Subcutaneous abdominal adipose tissue (tissue), 5 donors: ENCODE data around the gene IL2RA.
A peak's percentile ranks its signal among the peaks of the same experiment; 100 is the strongest.

Experiments used
- H3K27ac ChIP-seq: one replicate; pipeline ENCODE4 v1.7.0; 2013; ENCODE audit warnings: low read depth, mild to moderate bottlenecking, inconsistent platforms, low read length, moderate library complexity
- H3K27me3 ChIP-seq, 5 donors: one replicate each; pipeline ENCODE4 v1.7.0; 2013; ENCODE audit warnings: low read length in 5 of 5, inconsistent platforms in 1 of 5; ENCODE audit not compliant: control insufficient read depth in 5 of 5, insufficient read depth in 4 of 5
- H3K36me3 ChIP-seq, 5 donors: one replicate each; pipeline ENCODE4 v1.7.0; 2013; ENCODE audit warnings: low read length in 5 of 5; ENCODE audit not compliant: control insufficient read depth in 5 of 5, insufficient read depth in 5 of 5
- H3K4me1 ChIP-seq, 5 donors: one replicate each; pipeline ENCODE4 v1.7.0; 2013; ENCODE audit warnings: low read length in 5 of 5, mild to moderate bottlenecking in 3 of 5, moderate library complexity in 1 of 5; ENCODE audit not compliant: control insufficient read depth in 5 of 5, insufficient read depth in 5 of 5
- H3K4me3 ChIP-seq, 5 donors: one replicate each; pipeline ENCODE4 v1.7.0; 2013; ENCODE audit warnings: low read length in 5 of 5, low read depth in 1 of 5
- H3K9ac ChIP-seq, 5 donors: one replicate each; pipeline ENCODE4 v1.7.0; 2013; ENCODE audit warnings: low read length in 5 of 5, mild to moderate bottlenecking in 4 of 5, moderate library complexity in 3 of 5
- H3K9me3 ChIP-seq, 5 donors: one replicate each; pipeline ENCODE4 v1.7.0; 2013; ENCODE audit warnings: low read length in 5 of 5; ENCODE audit not compliant: control insufficient read depth in 5 of 5
- donor health status: healthy.
- donor health status: healthy.
- donor health status: healthy.
- donor health status: healthy.
- donor health status: healthy.

IL2RA gene

GRCh38 chr10:5976512-5977470 is 85.4 kb downstream of the IL2RA start:
- peak overlapping the region; percentile 88 for H3K27ac ChIP-seq
- peak overlapping the region; percentile 73 to 99 (median 92) for H3K4me3 ChIP-seq
- no peaks in the 10 kb centered on the region for H3K9me3 ChIP-seq
- no peaks in the 10 kb centered on the region for H3K27me3 ChIP-seq
- H3K4me1 ChIP-seq = peaks cover 0 to 35% (median 34%) of the 10 kb centered on the region in 5 donors
- H3K36me3 ChIP-seq = no peaks in the 10 kb centered on the region
- peak overlapping the region; percentile 66 to 93 (median 81) for H3K9ac ChIP-seq

- no peaks in the 10 kb centered on the region for H3K9me3 ChIP-seq
- no peaks in the 10 kb centered on the region for H3K27me3 ChIP-seq
- peaks cover 3 to 44% (median 43%) of the 10 kb centered on the region in 5 donors for H3K4me1 ChIP-seq
- H3K9ac ChIP-seq = peak overlapping the region; percentile 66 to 93 (median 77)
- H3K27ac ChIP-seq = peak overlapping the region; percentile 88
- peak overlapping the region; percentile 73 to 99 (median 92) for H3K4me3 ChIP-seq
- no peaks in the 10 kb centered on the region for H3K36me3 ChIP-seq
Measured at GRCh38 chr10:5975641-5976473, 86.3 kb downstream of the IL2RA start.

- peaks cover 3 to 40% (median 38%) of the 10 kb centered on the region in 5 donors for H3K4me1 ChIP-seq
Measured at GRCh38 chr10:5973069-5973468, 89.1 kb downstream of the IL2RA start.

GRCh38 chr10:5971886-5972285 is 90.3 kb downstream of the IL2RA start:
- H3K27ac ChIP-seq = peak overlapping the region; percentile 82
- peak overlapping the region in 2 of 5 donors; percentile 30 to 40 for H3K9ac ChIP-seq
- H3K4me3 ChIP-seq = peak overlapping the region in 2 of 5 donors; percentile 8 to 22
- H3K9me3 ChIP-seq = no peaks in the 10 kb centered on the region
- peaks cover 3 to 36% (median 34%) of the 10 kb centered on the region in 5 donors for H3K4me1 ChIP-seq
- H3K27me3 ChIP-seq = no peaks in the 10 kb centered on the region
- H3K36me3 ChIP-seq = peaks cover 0 to 5% (median 0%) of the 10 kb centered on the region in 5 donors

More at GRCh38 chr10:5973069-5973468, 89.1 kb downstream of the IL2RA start:
- Histone ChIP-seq H3K27me3 (no peaks in the 10 kb centered on the region), H3K9ac (no peak overlapping the region), H3K4me3 (no peak overlapping the region), H3K36me3 (peaks cover 0 to 5% (median 0%) of the 10 kb centered on the region in 5 donors), H3K27ac (no peak overlapping the region), H3K9me3 (no peaks in the 10 kb centered on the region)

GRCh38 chr10:5971315-5971832 is 90.8 kb downstream of the IL2RA start:
- H3K9me3 ChIP-seq = no peaks in the 10 kb centered on the region
- H3K27ac ChIP-seq = peak overlapping the region; percentile 82
- H3K9ac ChIP-seq = peak overlapping the region in 3 of 5 donors; percentile 10 to 40 (median 30)
- H3K36me3 ChIP-seq = peaks cover 0 to 5% (median 0%) of the 10 kb centered on the region in 5 donors
- peak overlapping the region in 1 of 5 donors; percentile 22 for H3K4me3 ChIP-seq
- H3K4me1 ChIP-seq = peaks cover 3 to 32% (median 30%) of the 10 kb centered on the region in 5 donors
- H3K27me3 ChIP-seq = no peaks in the 10 kb centered on the region

- Histone ChIP-seq H3K9ac (no peak overlapping the region), H3K4me3 (no peak overlapping the region), H3K9me3 (no peaks in the 10 kb centered on the region), H3K27me3 (no peaks in the 10 kb centered on the region), H3K36me3 (peaks cover 0 to 12% (median 6%) of the 10 kb centered on the region in 5 donors), H3K27ac (peak overlapping the region; percentile 82), H3K4me1 (peaks cover 5 to 30% (median 25%) of the 10 kb centered on the region in 5 donors)
Measured at GRCh38 chr10:5970527-5970926, 91.6 kb downstream of the IL2RA start.

GRCh38 chr10:5970066-5970465 is 92.1 kb downstream of the IL2RA start:
- Histone ChIP-seq H3K36me3 (peaks cover 0 to 17% (median 9%) of the 10 kb centered on the region in 5 donors), H3K27me3 (no peaks in the 10 kb centered on the region), H3K4me1 (peaks cover 5 to 31% (median 25%) of the 10 kb centered on the region in 5 donors), H3K27ac (peak overlapping the region; percentile 19), H3K9me3 (no peaks in the 10 kb centered on the region), H3K4me3 (no peak overlapping the region), H3K9ac (no peak overlapping the region)

- H3K4me3 ChIP-seq = no peak overlapping the region
- H3K27me3 ChIP-seq = no peaks in the 10 kb centered on the region
- no peaks in the 10 kb centered on the region for H3K9me3 ChIP-seq
- no peak overlapping the region for H3K9ac ChIP-seq
- H3K4me1 ChIP-seq = peaks cover 5 to 36% (median 26%) of the 10 kb centered on the region in 5 donors
- peaks cover 0 to 24% (median 15%) of the 10 kb centered on the region in 5 donors for H3K36me3 ChIP-seq
- H3K27ac ChIP-seq = no peak overlapping the region
Measured at GRCh38 chr10:5968681-5969453, 93.3 kb downstream of the IL2RA start.

- H3K27ac ChIP-seq = no peak overlapping the region
- H3K4me3 ChIP-seq = no peak overlapping the region
- no peaks in the 10 kb centered on the region for H3K27me3 ChIP-seq
- H3K9me3 ChIP-seq = no peaks in the 10 kb centered on the region
- peaks cover 0 to 31% (median 21%) of the 10 kb centered on the region in 5 donors for H3K36me3 ChIP-seq
- H3K9ac ChIP-seq = no peak overlapping the region
- peaks cover 5 to 36% (median 26%) of the 10 kb centered on the region in 5 donors for H3K4me1 ChIP-seq
Measured at GRCh38 chr10:5968037-5968680, 94.0 kb downstream of the IL2RA start.
